NCI-H1092 treated with DMSO at 0.1 percent for 48 hours (cell line): ENCODE data around the gene PORCN.
"Not testable (repeated sequence)": the region's sequence is repeated elsewhere in the genome, so short reads cannot be mapped to it uniquely, and the experiment has no call there.

Experiments
- DNase-seq: peaks from one replicate; lab custom pipeline; 2025; lab: John Stamatoyannopoulos, UW

Gene PORCN

DNA sequence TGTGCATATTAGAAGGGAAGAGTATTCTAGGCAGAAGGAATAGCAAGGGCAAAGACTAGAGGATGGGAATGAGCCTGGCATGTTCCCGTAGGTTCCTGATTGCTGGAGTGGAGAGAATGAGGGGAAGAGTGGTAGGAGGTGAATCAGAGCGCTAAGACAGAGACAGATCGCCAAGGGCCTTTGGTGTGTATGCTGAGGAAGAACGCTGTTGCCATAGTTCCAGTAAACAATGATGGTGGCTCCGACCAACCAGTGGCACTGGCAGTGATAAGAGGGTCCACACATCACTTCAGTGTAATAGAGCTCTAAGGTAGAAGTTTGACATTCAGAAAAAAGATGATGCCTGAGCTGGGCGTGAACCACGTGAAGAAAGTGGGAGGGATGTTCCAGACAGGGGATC, 31.7 kb downstream of the PORCN start:
- DNase-seq = no peak

DNA sequence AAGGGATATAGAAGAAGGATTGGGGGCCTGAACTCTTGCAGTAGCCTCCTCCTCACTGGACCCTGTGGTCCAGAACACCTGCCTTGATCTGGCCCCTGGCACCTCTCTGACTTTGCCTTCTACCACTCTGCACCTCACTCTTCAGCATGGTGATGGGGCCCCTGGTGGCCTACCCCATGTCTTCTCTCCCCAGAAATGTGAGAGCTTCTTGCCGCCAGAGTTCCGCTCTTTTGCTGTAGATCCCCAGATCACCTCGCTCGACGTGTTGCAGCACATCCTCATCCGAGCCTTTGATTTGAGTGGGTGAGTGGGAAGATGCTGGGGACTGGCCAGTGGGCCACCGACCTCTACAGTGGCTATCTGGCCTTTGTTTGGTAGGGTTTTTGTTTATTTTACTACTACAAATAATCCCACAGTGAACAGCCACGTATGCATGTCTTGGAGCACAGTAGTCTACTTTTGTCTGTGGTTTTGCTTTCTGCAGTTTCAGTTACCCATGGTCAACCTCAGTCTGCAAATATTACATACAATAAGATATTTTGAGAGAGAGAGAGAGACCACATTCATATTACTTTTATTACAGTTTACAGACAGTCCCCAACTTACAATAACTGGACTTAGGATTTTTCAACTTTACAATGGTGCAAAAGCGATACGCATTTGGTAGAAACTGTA, 32.5 kb downstream of the PORCN start:
- DNase-seq = no peak

DNA sequence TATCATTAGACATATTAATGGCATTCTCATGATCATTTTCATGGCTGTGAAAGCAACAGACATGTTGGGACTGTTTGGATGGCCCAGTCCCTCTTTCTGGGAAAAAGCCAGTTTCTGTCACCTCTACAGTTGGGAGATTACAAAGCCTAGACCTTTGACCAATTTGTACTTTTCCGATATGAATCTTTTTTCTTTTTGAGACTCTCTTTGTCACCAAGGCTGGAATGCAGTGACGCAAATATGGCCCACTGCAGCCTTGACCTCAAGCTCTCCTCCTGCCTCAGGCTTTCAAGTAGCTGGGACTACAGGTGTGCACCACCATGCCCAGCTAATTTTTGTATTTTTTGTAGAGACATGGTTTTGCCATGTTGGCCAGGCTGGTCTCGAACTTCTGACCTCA, 40.1 kb downstream of the PORCN start:
- no peak for DNase-seq

DNA sequence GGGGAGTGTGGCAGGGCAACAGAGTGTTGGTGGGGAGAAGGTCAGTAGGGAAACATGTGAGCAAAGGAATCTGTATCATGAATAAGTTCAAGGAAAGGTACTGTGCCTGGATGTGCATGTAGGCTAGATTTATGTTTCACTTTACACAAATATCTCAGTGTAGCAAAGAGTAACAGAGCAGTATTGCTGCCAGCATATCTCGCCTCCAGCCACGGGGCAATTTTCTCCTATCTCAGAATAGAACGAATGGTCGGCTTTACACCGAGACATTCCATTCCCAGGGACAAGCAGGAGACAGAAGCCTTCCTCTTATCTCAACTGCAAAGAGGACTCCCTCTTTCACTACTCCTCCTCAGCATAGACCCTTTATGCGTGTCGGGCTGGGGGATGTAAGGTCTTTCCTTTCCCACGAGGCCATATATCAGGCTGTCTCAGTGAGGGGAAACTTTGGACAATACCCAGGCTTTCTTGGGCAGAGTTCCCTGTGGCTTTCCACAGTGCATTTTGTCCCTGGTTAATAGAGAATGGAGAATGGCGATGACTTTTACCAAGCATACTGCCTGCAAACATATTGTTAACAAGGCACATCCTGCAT, 47.0 kb downstream of the PORCN start:
- not testable (repeated sequence) for DNase-seq

DNA sequence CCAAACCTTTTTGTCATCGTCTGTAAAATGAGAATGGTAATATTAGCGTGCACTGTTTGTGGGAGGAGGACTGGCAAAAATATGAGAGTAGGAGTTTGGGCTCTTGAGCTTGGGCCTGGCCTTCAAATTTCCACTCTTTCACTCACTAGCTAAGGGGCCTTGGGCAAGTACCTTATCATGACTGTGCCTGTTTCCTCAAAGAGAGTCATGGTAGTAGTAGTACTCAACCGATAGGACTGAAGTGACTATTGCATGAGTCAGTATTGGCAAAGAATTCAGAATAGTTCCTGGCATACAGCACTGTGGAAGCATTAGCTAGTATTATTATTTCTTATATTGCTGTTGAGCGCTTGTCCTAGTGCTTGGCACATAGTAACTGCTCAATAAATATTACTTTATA, 49.5 kb downstream of the PORCN start:
- no peak for DNase-seq

DNA sequence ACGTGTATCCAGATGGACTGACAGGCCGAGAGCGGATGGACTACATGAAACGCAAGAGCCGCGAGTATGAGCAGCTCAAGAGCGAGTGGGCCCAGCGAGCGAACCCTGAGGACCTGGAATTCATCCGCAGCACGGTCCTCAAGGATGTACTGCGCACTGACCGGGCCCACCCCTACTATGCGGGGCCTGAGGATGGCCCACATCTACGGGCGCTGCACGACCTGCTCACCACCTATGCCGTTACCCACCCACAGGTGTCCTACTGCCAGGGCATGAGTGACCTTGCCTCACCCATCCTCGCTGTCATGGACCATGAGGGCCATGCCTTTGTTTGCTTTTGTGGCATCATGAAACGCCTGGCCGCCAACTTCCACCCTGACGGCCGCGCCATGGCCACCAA, 50.8 kb downstream of the PORCN start:
- no peak for DNase-seq

DNA sequence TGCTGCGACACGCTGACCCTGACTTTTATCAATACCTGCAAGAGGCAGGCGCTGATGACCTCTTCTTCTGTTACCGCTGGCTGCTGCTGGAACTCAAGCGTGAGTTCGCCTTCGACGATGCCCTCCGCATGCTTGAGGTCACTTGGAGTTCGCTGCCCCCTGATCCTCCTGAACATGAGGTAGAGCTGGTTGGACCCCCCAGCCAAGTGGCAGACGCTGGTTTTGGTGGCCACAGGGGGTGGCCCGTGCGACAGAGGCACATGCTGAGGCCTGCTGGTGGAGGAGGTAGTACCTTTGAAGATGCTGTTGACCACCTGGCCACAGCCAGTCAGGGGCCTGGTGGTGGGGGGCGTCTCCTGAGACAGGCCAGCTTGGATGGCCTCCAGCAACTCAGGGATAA, 51.3 kb downstream of the PORCN start:
- DNase-seq = no peak

DNA sequence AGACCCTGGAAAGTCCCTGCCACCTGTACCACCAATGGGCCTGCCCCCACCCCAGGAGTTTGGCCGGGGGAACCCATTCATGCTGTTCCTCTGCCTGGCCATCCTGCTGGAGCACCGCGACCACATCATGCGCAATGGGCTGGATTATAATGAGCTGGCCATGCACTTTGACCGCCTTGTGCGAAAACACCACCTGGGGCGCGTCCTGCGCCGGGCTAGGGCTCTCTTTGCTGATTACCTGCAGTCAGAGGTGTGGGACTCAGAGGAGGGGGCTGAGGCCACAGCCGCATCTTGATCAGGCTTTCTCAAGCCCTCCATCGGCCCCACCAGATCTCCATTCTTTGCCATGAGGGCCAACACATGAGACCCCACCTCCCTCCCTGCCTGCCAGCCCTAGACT, 51.9 kb downstream of the PORCN start:
- DNase-seq = no peak

DNA sequence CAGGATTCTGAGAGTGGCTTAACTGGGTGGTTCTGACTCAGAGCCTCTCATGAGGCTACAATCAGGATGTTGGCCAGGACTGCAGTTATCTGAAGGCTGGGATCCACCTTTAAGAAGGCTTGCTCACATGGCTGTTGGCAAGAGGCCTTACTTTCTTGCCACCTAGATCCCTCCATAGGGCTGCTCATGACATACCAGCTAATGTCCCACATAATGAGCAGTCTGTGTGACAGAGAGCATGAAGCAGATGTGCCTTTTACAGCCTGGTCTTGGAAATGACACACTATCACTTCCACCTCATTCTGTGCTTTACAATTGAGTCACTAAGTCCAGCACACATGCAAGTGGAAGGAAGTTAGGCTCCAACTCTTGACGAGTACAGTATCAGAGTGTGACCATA, 61.2 kb downstream of the PORCN start:
- DNase-seq = no peak
